WI38 (cell line): Measurements from ENCODE around the gene JAK3.

Source experiments
- H3K4me3 ChIP-seq: 2 replicates; pipeline ENCODE4 v1.5.1; 2011; ENCODE audit warnings: low read depth, mild to moderate bottlenecking, control low read depth, low read length
- CTCF ChIP-seq: IDR thresholded peaks from 2 replicates; pipeline ENCODE4 v1.5.1; 2012; ENCODE audit warnings: low read depth, mild to moderate bottlenecking, control low read depth, low read length

The JAK3 gene

GRCh38 chr19:17863520-17864182, 15.9 kb upstream of the JAK3 start:
- TF ChIP-seq CTCF: no peak
- H3K4me3 ChIP-seq: no peak overlapping the region

DNA sequence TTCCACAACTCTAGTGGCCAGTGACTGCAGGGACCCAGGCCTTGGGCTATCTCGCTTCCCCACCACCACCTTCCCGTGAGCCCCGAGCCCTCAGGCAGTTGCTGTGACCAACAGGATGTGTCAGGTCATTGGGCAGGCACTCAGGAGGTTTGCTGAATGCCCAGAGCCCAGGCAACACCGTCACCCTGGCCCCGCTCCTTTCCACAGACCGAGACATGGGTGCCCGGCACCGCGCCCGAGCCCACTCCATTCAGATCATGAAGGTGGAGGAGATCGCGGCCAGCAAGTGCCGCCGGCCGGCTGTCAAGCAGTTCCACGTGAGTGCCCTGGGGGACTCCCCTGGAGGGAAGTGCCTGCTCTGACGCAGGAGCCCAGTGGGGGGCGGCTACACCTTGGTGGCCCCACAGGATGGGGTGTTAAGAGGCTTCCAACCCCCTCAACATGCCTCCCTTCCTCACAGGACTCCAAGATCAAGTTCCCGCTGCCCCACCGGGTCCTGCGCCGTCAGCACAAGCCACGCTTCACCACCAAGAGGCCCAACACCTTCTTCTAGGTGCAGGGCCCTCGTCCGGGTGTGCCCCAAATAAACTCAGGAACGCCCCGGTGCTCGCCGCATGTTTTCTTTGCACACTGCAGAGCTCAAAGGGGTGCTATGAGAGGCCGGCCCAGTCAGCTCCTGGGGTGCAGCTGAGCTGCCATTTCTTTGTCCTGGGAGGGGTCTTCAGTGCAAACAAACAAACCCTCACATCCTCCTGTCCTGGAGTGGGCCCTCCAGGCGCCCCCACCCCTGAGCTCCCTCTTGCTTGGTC, 15.1 kb upstream of the JAK3 start:
- TF ChIP-seq CTCF: no peak
- no peak overlapping the region for H3K4me3 ChIP-seq

DNA sequence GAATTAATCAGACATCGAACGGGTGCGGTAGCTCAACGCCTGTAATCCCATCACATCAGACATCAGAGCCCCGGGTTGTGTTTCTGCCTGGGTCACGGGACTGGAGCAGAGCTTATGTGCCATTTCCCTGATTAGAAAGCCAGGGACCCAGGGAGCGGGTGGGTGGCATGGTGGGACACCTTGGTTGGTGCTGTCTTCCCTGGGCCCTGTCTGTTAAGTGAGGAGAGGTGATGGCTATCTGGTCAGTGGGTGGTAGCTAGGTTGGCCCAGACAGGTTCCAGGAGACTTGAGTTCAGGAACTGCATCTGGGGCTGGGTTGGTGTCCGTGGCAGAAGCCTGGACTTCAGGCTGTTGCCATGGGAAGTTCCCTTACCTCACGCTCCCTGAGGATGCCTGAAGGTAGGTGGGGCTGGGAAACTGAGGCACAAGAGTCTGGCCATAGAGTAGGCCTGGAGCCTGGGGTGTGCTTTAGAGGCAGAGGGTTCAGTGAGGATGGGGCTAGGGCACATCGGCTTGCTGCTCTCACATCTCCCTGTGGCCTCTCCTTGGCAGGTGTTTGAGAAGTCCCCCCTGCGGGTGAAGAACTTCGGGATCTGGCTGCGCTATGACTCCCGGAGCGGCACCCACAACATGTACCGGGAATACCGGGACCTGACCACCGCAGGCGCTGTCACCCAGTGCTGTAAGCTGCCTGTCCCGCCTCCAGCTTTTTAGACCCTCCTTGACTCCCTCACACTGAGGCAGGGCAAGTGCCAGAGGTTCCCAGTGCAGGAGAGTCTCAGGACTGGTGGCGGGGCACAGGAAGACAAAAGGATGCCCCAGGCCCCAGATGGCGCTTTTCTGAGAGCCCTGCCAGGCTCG, 14.0 kb upstream of the JAK3 start:
- H3K4me3 ChIP-seq: peak overlapping the region; percentile 100

DNA sequence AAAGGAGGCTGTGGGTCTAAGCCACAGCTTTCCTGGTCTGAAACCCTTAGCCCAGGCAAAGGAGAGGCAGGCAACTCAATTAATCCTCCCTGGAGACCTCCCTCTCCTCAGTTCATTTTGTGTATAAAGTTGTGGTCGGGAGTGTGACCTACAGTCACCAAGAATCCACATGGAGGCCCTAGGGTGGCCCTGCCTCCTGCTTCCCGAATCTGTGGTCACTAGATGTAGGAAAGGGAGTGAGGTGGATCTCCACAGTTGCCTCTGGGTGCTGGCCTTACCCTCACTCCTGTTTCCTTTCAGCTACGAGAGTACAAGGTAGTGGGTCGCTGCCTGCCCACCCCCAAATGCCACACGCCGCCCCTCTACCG, 13.2 kb upstream of the JAK3 start:
- no peak for TF ChIP-seq CTCF
- peak overlapping the region; percentile 100 for H3K4me3 ChIP-seq

More for the DNA sequence above, 14.0 kb upstream of the JAK3 start:
- no peak for TF ChIP-seq CTCF

DNA sequence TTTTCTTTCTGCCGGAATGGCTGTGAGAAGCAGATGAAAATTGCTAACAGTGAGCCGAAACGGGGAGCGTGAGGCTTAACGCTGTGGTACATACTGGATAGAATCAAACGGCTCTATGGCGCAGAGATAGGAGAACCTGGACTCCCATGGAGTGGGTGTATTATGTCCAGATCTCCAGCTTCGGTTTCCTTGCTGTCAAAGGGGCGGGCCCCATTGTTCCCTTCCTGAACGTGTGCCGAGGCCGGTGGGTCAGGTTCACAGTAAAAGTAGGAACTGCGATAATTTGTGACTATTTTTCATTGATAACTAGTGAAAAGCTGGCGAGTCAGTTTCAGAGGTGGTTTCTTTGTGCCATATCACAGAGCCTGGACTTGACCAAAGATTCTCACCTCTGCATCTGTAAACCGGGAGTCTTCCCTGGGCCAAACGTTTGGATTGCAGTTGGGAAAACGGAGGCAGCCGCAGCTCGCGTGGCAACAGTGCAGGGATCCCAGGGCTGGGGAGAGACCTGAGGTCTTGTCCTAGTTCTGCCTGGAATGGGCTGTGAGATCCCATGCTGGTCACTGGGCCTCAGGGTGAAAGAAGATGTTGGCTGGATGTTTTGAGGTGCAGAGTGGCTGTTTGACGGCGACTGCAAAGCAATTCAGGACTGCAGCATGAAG, 12.7 kb upstream of the JAK3 start:
- peak overlapping the region; percentile 100 for H3K4me3 ChIP-seq
- no peak for TF ChIP-seq CTCF

DNA sequence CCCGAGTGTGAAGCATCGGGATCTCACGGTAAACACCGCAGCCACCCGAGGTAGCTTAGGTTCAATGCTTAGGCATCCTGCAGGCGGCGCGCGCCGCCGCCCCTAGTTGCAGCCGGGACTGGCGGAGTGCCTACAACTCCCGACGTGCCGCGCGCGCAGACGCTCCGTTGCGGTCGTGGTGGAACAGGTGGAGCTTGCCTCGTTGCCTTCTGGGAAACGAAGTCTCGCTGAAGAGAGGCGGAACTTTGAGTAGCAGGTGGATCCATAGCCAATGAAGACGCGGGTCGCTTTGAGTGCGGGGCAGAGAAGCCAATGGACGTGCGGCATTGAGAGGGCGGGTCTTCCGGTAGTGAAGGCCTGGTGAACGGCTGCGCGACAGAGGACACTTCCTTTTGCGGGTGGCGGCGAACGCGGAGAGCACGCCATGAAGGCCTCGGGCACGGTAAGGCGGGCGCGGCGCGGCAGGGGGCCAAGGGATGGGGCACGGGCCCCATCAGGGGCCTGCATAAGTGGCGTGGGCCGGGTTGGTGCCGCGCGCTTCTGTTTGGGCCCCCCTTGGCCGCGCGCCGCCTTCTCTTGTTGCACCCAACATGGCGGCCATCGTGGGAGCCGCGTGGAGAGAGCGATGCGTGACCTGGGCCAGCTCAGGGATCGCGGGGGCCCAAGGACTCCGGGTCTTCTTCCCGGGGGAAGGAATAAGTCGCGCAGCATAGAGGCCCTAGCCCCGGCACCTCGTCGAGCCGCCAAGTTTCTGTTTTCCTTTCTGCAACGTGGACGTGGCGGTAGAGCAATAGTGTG, 11.9 kb upstream of the JAK3 start, which contains the start of gene RPL18A:
RPL18A (plus strand) TSS at position 378 of the 798 bp plus-strand sequence; CDS start at position 425, 47 bp downstream.
- H3K4me3 ChIP-seq: peak within 1 kb of the TSS; percentile 100
- TF ChIP-seq CTCF: peak; percentile 76
